Tibial nerve (tissue), 4 donors: ENCODE results near the gene SFMBT1. TPM values are rescaled to one million over a fixed set of nuclear protein-coding genes. Genes with fewer than 3 reads are reported as not detected.

Experiments
- DNase-seq, 2 donors: peaks; one replicate each; pipeline ENCODE4 v3.0.0-alpha.2; 2019; ENCODE audit warnings: low spot score in 2 of 2
- H3K27ac ChIP-seq, 4 donors: fragments of 200-600 bp; sonication (generic) in 3 of 4; one replicate each; pipeline ENCODE4 v1.5.1; 2017 to 2019; ENCODE audit warnings: mild to moderate bottlenecking in 1 of 4
- H3K27me3 ChIP-seq, 2 donors: fragments of 200-600 bp; sonication (generic) in 1 of 2; one replicate each; pipeline versions ENCODE4 v1.5.1 to v1.6.0; 2017 to 2019
- H3K36me3 ChIP-seq, 3 donors: fragments of 200-600 bp; sonication (generic); one replicate each; pipeline ENCODE4 v1.5.1; 2018 to 2019
- H3K4me1 ChIP-seq, 4 donors: fragments of 200-600 bp; sonication (generic) in 3 of 4; one replicate each; pipeline ENCODE4 v1.5.1; 2017 to 2019
- H3K4me3 ChIP-seq, 4 donors: fragments of 200-600 bp; sonication (generic) in 3 of 4; one replicate each; pipeline ENCODE4 v1.5.1; 2017 to 2019; ENCODE audit warnings: mild to moderate bottlenecking in 1 of 4, moderate library complexity in 1 of 4
- H3K9me3 ChIP-seq, 4 donors: fragments of 200-600 bp; sonication (generic) in 3 of 4; one replicate each; pipeline ENCODE4 v1.5.1; 2017 to 2019
- EP300 ChIP-seq, 2 donors: sonication (generic); formaldehyde crosslinking; IDR thresholded peaks; one replicate each; pipeline ENCODE4 v1.6.1; 2017; ENCODE audit warnings: antibody characterized with exemption in 2 of 2, mild to moderate bottlenecking in 1 of 2
- POLR2A ChIP-seq, 2 donors: fragments of 450-650 bp; IDR thresholded peaks; one replicate each; pipeline ENCODE4 v1.6.1; 2017; ENCODE audit warnings: antibody characterized with exemption in 2 of 2, mild to moderate bottlenecking in 2 of 2, moderate library complexity in 2 of 2
- WGBS, 2 donors: methylation state at CpG; one replicate each; pipeline ENCODE4 v1.1.5; 2018; 5-methylcytosine and 5-hydroxymethylcytosine counted together
- total RNA-seq, 4 donors: library from RNA; depleted of rRNA; stranded (reverse); fragments of >200 nt; gene quantifications; one replicate each; pipeline ENCODE4 v1.1.0, GENCODE V29; 2016
- TF ChIP-seq, protein P1 (sequence below), 5 experiments: fragments of 200-600 bp in 3 of 5; fragments of 450-650 bp in 2 of 5; sonication (generic) in 3 of 5; IDR thresholded peaks; one replicate each; pipeline ENCODE4 v1.5.1; 2016 to 2019; ENCODE audit warnings: antibody characterized with exemption in 5 of 5, mild to moderate bottlenecking in 3 of 5, moderate library complexity in 2 of 5

The SFMBT1 gene
- total RNA-seq, 4 donors from 2014 or later = 15.5 to 31.2 (median 18.2) TPM

DNA sequence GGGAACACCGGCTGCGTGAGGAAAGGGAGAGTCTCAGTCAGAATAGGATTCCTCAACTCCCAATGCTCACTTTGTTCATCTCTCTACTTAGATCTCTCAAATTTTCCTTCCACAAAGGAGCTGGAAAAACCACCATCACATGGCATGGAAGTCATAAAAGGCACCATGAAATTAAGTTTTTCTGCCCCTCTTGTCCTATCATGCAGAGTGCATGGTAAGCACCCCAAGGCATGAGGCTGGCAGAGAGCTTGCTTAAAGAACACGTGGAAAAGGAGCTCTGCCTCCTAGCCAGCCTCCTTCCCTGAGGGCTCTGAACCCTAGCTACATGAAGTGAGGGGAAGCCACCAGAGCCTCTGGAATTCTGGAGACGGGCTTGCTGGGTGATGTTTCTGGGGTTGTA, 166.3 kb downstream of the SFMBT1 start:
- Histone ChIP-seq H3K27ac (no peak overlapping the region), H3K4me3 (no peak overlapping the region), H3K9me3 (no peaks in the 10 kb centered on the region), H3K4me1 (no peaks in the 10 kb centered on the region), H3K36me3 (peaks cover 0 to 11% (median 0%) of the 10 kb centered on the region in 3 donors), H3K27me3 (no peaks in the 10 kb centered on the region)
- no peak for DNase-seq
- WGBS, 2 donors = 82 to 89% methylated on average over 4 of the region's 4 CpGs
- no peak for TF ChIP-seq EP300 (IDR thresholded peaks at IDR 0.05)
- TF ChIP-seq POLR2A (IDR thresholded peaks at IDR 0.05) = no peak
- TF ChIP-seq, protein P1, sequence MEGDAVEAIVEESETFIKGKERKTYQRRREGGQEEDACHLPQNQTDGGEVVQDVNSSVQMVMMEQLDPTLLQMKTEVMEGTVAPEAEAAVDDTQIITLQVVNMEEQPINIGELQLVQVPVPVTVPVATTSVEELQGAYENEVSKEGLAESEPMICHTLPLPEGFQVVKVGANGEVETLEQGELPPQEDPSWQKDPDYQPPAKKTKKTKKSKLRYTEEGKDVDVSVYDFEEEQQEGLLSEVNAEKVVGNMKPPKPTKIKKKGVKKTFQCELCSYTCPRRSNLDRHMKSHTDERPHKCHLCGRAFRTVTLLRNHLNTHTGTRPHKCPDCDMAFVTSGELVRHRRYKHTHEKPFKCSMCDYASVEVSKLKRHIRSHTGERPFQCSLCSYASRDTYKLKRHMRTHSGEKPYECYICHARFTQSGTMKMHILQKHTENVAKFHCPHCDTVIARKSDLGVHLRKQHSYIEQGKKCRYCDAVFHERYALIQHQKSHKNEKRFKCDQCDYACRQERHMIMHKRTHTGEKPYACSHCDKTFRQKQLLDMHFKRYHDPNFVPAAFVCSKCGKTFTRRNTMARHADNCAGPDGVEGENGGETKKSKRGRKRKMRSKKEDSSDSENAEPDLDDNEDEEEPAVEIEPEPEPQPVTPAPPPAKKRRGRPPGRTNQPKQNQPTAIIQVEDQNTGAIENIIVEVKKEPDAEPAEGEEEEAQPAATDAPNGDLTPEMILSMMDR (IDR thresholded peaks at IDR 0.05) = no peak

DNA sequence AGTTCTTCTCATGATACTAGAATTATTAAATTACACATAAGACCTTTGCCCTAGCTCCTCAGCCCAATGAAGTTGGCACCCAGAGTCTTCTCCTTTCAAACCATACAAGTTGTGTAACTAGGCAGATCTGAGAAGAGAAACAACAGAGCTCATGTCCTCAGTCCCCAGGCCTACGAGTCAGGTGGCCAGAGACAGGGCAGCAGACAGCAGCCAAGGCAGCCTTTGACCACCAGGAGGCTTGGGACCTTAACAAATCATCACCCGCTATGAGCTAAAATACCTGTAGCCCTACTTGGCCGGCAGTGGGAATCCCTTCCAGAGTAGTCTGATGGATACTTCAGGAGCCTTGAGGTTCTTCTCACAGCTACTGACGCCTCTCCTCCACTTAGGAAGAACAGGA, 166.8 kb downstream of the SFMBT1 start:
- no peak for DNase-seq
- no peaks in the 10 kb centered on the region for H3K4me1 ChIP-seq
- no peak overlapping the region for H3K27ac ChIP-seq
- no peak overlapping the region for H3K4me3 ChIP-seq
- TF ChIP-seq POLR2A (IDR thresholded peaks at IDR 0.05) (no peak), EP300 (IDR thresholded peaks at IDR 0.05) (no peak)
- TF ChIP-seq, protein P1 (IDR thresholded peaks at IDR 0.05) = no peak
- no peaks in the 10 kb centered on the region for H3K27me3 ChIP-seq
- H3K36me3 ChIP-seq = peaks cover 0 to 11% (median 0%) of the 10 kb centered on the region in 3 donors
- 85 to 96% methylated on average over 4 of the region's 4 CpGs for WGBS, 2 donors
- no peaks in the 10 kb centered on the region for H3K9me3 ChIP-seq

DNA sequence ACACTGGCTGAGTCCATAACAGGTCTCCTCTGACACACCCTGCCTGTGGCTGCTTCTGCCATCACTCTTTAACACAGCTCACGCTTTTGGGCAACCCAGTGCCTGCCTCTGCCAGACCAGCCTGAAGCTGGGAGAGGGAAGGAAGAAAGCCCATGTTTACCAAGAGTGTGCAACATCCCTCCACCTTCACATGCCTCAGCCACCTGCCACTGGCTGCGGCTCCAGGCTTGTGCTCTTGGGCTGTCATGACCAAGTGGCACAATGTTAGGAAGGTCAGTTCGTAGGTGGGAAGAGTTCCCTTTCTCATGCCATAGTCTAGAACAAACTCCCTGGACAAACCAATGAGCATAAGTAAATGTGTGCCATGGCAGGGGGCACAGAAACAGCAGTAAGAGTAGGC, 168.8 kb downstream of the SFMBT1 start:
- H3K27ac ChIP-seq = no peak overlapping the region
- peaks cover 0 to 11% (median 0%) of the 10 kb centered on the region in 3 donors for H3K36me3 ChIP-seq
- no peaks in the 10 kb centered on the region for H3K4me1 ChIP-seq
- H3K27me3 ChIP-seq = no peaks in the 10 kb centered on the region
- no peaks in the 10 kb centered on the region for H3K9me3 ChIP-seq
- H3K4me3 ChIP-seq = no peak overlapping the region
- TF ChIP-seq EP300 (IDR thresholded peaks at IDR 0.05) = no peak
- 90 to 91% methylated on average over 3 of the region's 3 CpGs for WGBS, 2 donors
- DNase-seq = no peak

DNA sequence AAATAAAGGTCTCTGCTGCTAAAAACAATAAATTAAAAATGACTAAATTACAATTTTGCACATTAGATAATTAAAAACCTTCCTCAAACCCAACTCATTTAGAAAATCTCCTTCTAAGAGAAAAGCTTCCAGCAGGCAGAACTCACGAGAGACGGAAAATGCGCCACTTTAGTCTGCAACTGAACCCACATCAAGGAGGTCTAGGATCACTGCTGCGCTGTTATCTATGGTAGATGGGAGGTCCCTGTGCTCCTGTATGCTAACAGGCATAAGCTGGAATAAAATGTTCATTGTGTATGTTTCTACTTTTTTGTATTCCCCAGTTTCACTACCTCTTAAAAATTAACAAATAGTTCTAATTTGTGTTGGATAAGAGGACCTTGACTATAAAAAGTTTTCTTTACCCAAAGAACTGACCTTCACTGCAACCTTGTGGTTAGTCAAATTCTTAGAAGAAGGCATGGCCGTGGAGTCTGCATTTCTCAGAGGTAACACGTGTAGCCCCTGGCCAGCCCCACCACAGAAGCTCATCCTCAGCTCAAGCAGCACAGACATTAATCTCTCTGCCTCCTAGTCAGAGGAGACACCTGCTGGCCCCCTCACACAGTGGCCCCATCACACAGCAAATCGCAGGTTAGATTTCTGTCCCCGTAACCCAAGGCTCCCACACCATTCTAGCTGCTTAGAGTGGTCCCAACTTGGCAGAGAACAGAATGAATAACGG, 170.8 kb downstream of the SFMBT1 start:
- Histone ChIP-seq H3K4me1 (peaks cover 0 to 3% (median 0%) of the 10 kb centered on the region in 4 donors), H3K9me3 (no peaks in the 10 kb centered on the region), H3K36me3 (peaks cover 0 to 11% (median 0%) of the 10 kb centered on the region in 3 donors), H3K27ac (no peak overlapping the region), H3K4me3 (no peak overlapping the region), H3K27me3 (no peaks in the 10 kb centered on the region)
- TF ChIP-seq, protein P1 (IDR thresholded peaks at IDR 0.05) = no peak
- TF ChIP-seq POLR2A (IDR thresholded peaks at IDR 0.05) = no peak
- TF ChIP-seq EP300 (IDR thresholded peaks at IDR 0.05) = no peak
- 83 to 84% methylated on average over 9 of the region's 9 CpGs for WGBS, 2 donors
- DNase-seq = no peak

DNA sequence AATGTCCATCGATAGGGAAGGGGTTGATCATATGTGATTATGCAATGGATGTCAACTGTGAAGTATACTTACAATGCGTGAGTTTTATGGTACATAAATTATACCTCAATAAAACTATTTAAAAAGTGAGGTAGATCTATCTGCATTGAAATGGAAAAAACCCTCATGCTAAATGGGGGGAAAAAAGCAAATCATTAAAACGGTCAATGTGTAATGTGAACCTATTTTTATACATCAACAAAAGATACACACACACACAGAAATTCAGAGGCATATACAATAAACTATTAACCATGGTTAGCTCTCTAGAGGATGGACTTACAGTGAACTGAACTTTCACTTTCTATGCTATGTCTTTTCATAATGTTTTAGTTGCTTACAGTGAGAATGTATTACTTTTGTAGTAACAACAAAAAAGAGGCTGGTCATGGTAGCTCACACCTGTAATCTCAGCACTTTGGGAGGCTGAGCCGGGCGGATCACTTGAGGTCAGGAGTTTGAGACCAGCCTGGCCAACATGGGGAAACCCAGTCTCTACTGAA, 171.6 kb downstream of the SFMBT1 start:
- Histone ChIP-seq H3K27ac (no peak overlapping the region), H3K4me3 (no peak overlapping the region), H3K9me3 (no peaks in the 10 kb centered on the region), H3K36me3 (peaks cover 0 to 6% (median 0%) of the 10 kb centered on the region in 3 donors), H3K4me1 (peaks cover 0 to 3% (median 0%) of the 10 kb centered on the region in 4 donors), H3K27me3 (no peaks in the 10 kb centered on the region)
- DNase-seq = no peak
- 76 to 82% methylated on average over 5 of the region's 5 CpGs for WGBS, 2 donors
- TF ChIP-seq POLR2A (IDR thresholded peaks at IDR 0.05) (no peak), EP300 (IDR thresholded peaks at IDR 0.05) (no peak)
- TF ChIP-seq, protein P1 (IDR thresholded peaks at IDR 0.05) = no peak
